Neural progenitor cell (in vitro differentiated cells): Measurements from ENCODE around the gene RBM15B. TPM values are rescaled to one million over a fixed set of nuclear protein-coding genes. Genes with fewer than 3 reads are reported as not detected.
A peak's percentile ranks its signal among the peaks of the same experiment; 100 is the strongest.

Experiments used
- DNase-seq: peaks from one replicate; pipeline ENCODE4 v3.0.0-alpha.2; 2016; ENCODE audit warnings: low spot score
- H2AFZ ChIP-seq: fragments of 200-600 bp; sonication (generic); replicated peaks from 2 replicates; pipeline ENCODE4 v1.6.1; 2016; ENCODE audit warnings: antibody characterized with exemption
- H3F3A ChIP-seq: fragments of 200-600 bp; sonication (generic); 2 replicates; pipeline ENCODE4 v1.6.1; 2016; ENCODE audit warnings: antibody characterized with exemption, low read depth
- H3K27ac ChIP-seq: fragments of 200-600 bp; sonication (generic); 2 replicates; pipeline ENCODE4 v1.5.1; 2016; ENCODE audit warnings: mild to moderate bottlenecking
- H3K27me3 ChIP-seq: fragments of 200-600 bp; sonication (generic); 2 replicates; pipeline ENCODE4 v1.6.1; 2016; ENCODE audit warnings: mild to moderate bottlenecking, moderate library complexity
- H3K36me3 ChIP-seq: fragments of 200-600 bp; sonication (generic); 2 replicates; pipeline ENCODE4 v1.5.1; 2016
- H3K4me1 ChIP-seq: fragments of 200-600 bp; sonication (generic); 2 replicates; pipeline ENCODE4 v1.6.1; 2016; ENCODE audit warnings: mixed run types
- H3K4me2 ChIP-seq: fragments of 200-600 bp; sonication (generic); 2 replicates; pipeline ENCODE4 v1.6.1; 2016
- H3K4me3 ChIP-seq: fragments of 200-600 bp; sonication (generic); 2 replicates; pipeline ENCODE4 v1.5.1; 2016
- H3K79me2 ChIP-seq: fragments of 200-600 bp; sonication (generic); 2 replicates; pipeline ENCODE4 v1.6.1; 2016; ENCODE audit warnings: low read depth
- H3K9ac ChIP-seq: fragments of 200-600 bp; sonication (generic); 2 replicates; pipeline ENCODE4 v1.6.1; 2016
- H3K9me3 ChIP-seq: fragments of 200-600 bp; sonication (generic); 2 replicates; pipeline ENCODE4 v1.5.1; 2016; ENCODE audit warnings: low read depth
- H4K20me1 ChIP-seq: fragments of 200-600 bp; sonication (generic); 2 replicates; pipeline ENCODE4 v1.6.1; 2016; ENCODE audit warnings: low read depth
- H3K27ac Mint-ChIP-seq: 3 replicates; pipeline ENCODE4 v1.8.0; 2021; ENCODE audit warnings: mixed read lengths
- H3K27me3 Mint-ChIP-seq: 2 replicates; pipeline ENCODE4 v1.8.0; 2022; ENCODE audit warnings: low read depth, mild to moderate bottlenecking, inconsistent platforms, moderate library complexity, mixed read lengths; ENCODE audit not compliant: insufficient read depth
- H3K36me3 Mint-ChIP-seq: 3 replicates; pipeline ENCODE4 v1.8.0; 2021; ENCODE audit warnings: mixed read lengths
- H3K4me1 Mint-ChIP-seq: 3 replicates; pipeline ENCODE4 v1.8.0; 2021; ENCODE audit warnings: mixed read lengths
- H3K4me3 Mint-ChIP-seq: 3 replicates; pipeline ENCODE4 v1.8.0; 2021; ENCODE audit warnings: mild to moderate bottlenecking, moderate library complexity, mixed read lengths
- H3K9me3 Mint-ChIP-seq: 3 replicates; pipeline ENCODE4 v1.8.0; 2020; ENCODE audit warnings: mixed read lengths
- EZH2 ChIP-seq: fragments of 200-600 bp; sonication (generic); IDR thresholded peaks from 2 replicates; pipeline ENCODE4 v1.6.1; 2017; ENCODE audit warnings: antibody characterized with exemption, mild to moderate bottlenecking, moderate library complexity
- EZH2phosphoT487 ChIP-seq: fragments of 200-600 bp; sonication (generic); IDR thresholded peaks from 2 replicates; pipeline ENCODE4 v1.6.1; 2017; ENCODE audit warnings: antibody characterized with exemption
- total RNA-seq: library from RNA; depleted of rRNA; stranded (reverse); fragments of >200 nt; gene quantifications from 2 replicates; pipeline ENCODE4 v1.2.3, GENCODE V29; 2015; ENCODE audit warnings: low replicate concordance
- TF ChIP-seq, protein P1 (sequence below): fragments of 200-600 bp; sonication (generic); IDR thresholded peaks from 2 replicates; pipeline ENCODE4 v1.5.1; 2017; ENCODE audit warnings: antibody characterized with exemption, mild to moderate bottlenecking

RBM15B gene
- total RNA-seq, 1 donor from 2014 or later, result 28.1 TPM

DNA sequence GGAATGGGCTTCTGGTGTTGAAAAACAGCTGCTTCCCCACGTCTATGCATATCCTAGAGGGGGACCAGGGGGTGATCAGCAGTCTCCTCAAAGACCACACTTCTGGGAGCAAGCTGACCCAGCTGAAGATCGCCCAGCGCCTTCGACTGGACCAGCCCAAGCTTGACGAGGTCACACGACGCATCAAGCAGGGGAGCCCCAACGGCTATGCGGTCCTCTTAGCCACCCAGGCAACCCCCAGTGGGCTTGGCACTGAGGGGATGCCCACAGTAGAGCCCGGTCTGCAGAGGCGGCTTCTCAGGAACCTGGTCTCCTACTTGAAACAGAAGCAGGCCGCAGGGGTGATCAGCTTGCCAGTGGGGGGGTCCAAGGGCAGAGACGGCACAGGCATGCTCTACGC lies 2.5 kb downstream of the RBM15B start:
- no peak overlapping the region for H3K27ac Mint-ChIP-seq
- Histone ChIP-seq H2AFZ (no peak overlapping the region), H3K9me3 (no peaks in the 10 kb centered on the region), H3K4me1 (peaks cover 24% of the 10 kb centered on the region), H3F3A (peaks cover 67% of the 10 kb centered on the region), H3K79me2 (peaks cover 54% of the 10 kb centered on the region), H3K36me3 (peaks cover 14% of the 10 kb centered on the region), H3K4me2 (peak overlapping the region; percentile 96), H4K20me1 (peaks cover 64% of the 10 kb centered on the region), H3K4me3 (no peak overlapping the region), H3K27ac (no peak overlapping the region), H3K9ac (no peak overlapping the region), H3K27me3 (no peaks in the 10 kb centered on the region)
- no peak for DNase-seq
- H3K9me3 Mint-ChIP-seq, result peaks cover 14% of the 10 kb centered on the region
- TF ChIP-seq EZH2, result no peak
- TF ChIP-seq EZH2phosphoT487, result no peak
- TF ChIP-seq, protein P1, sequence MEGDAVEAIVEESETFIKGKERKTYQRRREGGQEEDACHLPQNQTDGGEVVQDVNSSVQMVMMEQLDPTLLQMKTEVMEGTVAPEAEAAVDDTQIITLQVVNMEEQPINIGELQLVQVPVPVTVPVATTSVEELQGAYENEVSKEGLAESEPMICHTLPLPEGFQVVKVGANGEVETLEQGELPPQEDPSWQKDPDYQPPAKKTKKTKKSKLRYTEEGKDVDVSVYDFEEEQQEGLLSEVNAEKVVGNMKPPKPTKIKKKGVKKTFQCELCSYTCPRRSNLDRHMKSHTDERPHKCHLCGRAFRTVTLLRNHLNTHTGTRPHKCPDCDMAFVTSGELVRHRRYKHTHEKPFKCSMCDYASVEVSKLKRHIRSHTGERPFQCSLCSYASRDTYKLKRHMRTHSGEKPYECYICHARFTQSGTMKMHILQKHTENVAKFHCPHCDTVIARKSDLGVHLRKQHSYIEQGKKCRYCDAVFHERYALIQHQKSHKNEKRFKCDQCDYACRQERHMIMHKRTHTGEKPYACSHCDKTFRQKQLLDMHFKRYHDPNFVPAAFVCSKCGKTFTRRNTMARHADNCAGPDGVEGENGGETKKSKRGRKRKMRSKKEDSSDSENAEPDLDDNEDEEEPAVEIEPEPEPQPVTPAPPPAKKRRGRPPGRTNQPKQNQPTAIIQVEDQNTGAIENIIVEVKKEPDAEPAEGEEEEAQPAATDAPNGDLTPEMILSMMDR, result no peak
- H3K4me1 Mint-ChIP-seq, result peaks cover 41% of the 10 kb centered on the region
- peaks cover 14% of the 10 kb centered on the region for H3K27me3 Mint-ChIP-seq
- peaks cover 45% of the 10 kb centered on the region for H3K36me3 Mint-ChIP-seq
- H3K4me3 Mint-ChIP-seq, result peak overlapping the region; percentile 76

DNA sequence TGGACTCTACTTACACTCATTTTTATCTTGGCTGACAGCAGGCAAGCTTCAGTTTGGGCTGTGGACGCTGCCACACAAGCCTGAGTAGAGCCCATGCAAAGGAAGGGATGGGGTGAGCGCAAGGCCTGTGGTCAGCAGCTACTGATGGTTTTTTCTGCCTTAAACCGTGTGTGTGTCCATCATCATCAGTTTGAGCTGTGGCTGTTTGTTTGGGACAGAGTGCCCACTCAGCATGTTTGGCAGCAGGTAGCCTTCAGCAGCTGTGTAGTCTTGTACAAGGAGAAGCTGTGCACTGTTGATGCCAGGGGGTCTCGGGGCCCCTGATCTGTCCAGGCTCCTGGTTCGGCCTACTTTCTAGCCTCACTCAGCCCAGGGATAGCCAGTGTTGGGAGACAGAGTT lies 3.5 kb downstream of the RBM15B start:
- Mint-ChIP-seq H3K27ac (no peak overlapping the region), H3K4me3 (peak overlapping the region; percentile 76), H3K36me3 (peaks cover 38% of the 10 kb centered on the region), H3K4me1 (peaks cover 38% of the 10 kb centered on the region), H3K9me3 (peaks cover 14% of the 10 kb centered on the region), H3K27me3 (peaks cover 13% of the 10 kb centered on the region)
- no peak for DNase-seq
- H3K9me3 ChIP-seq, result no peaks in the 10 kb centered on the region
- H3K9ac ChIP-seq, result no peak overlapping the region
- H2AFZ ChIP-seq, result no peak overlapping the region
- H3K27ac ChIP-seq, result no peak overlapping the region
- peaks cover 66% of the 10 kb centered on the region for H3F3A ChIP-seq
- no peak overlapping the region for H3K4me3 ChIP-seq
- H3K27me3 ChIP-seq, result no peaks in the 10 kb centered on the region
- peaks cover 14% of the 10 kb centered on the region for H3K36me3 ChIP-seq
- H4K20me1 ChIP-seq, result peaks cover 56% of the 10 kb centered on the region
- TF ChIP-seq, protein P1, result no peak
- no peak for TF ChIP-seq EZH2
- no peak for TF ChIP-seq EZH2phosphoT487
- H3K4me2 ChIP-seq, result peak overlapping the region; percentile 96
- peaks cover 54% of the 10 kb centered on the region for H3K79me2 ChIP-seq
- peaks cover 24% of the 10 kb centered on the region for H3K4me1 ChIP-seq

DNA sequence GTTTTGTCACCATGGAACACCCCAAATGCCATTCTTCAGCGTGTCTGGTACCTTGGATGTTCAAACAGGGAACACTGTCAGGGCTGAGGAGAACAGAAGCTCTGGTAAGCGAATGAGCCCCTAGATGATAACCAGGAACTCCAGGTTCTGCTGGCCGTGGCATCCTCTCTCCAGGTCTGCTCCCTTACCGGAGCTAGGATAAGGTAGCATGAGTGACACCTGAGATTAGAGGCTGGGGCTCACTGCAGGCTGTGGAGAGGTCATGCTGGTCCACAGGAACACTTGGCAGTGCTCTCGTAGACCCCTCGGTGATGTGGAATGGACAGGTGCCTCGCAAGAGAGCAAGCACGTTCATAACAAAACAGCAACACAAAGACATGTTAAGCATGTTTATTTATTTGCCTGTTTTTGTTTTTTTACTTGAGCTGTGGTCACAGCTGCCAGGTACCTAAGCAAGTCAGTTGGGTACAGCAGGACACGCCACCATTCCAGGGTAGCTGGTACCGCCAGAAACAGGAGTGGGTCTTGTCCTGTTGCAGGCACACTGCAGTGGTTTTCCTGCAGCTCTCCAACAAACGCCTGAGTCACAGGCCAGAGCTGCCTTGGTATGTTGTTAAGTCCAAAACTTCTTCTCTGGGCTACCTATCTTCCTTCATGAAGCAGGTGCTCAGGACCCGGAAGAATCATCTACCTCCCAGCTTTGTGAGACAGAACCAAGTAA lies 4.6 kb downstream of the RBM15B start:
- H3K4me1 Mint-ChIP-seq, result peaks cover 35% of the 10 kb centered on the region
- peaks cover 14% of the 10 kb centered on the region for H3K36me3 ChIP-seq

More for the DNA sequence above, 4.6 kb downstream of the RBM15B start:
- H3K27me3 Mint-ChIP-seq, result peaks cover 13% of the 10 kb centered on the region
- H3K4me1 ChIP-seq, result peaks cover 24% of the 10 kb centered on the region
- H2AFZ ChIP-seq, result no peak overlapping the region
- peaks cover 37% of the 10 kb centered on the region for H3K36me3 Mint-ChIP-seq
- no peak overlapping the region for H3K9ac ChIP-seq
- peak overlapping the region; percentile 35 for H3K27ac ChIP-seq
- peaks cover 58% of the 10 kb centered on the region for H4K20me1 ChIP-seq
- peaks cover 58% of the 10 kb centered on the region for H3F3A ChIP-seq
- H3K9me3 ChIP-seq, result no peaks in the 10 kb centered on the region
- H3K27ac Mint-ChIP-seq, result no peak overlapping the region
- peaks cover 51% of the 10 kb centered on the region for H3K79me2 ChIP-seq
- no peak for TF ChIP-seq EZH2phosphoT487
- TF ChIP-seq, protein P1, result no peak
- no peak for TF ChIP-seq EZH2
- no peak for DNase-seq
- H3K4me2 ChIP-seq, result no peak overlapping the region
- H3K9me3 Mint-ChIP-seq, result peaks cover 14% of the 10 kb centered on the region
- H3K27me3 ChIP-seq, result no peaks in the 10 kb centered on the region
- no peak overlapping the region for H3K4me3 Mint-ChIP-seq
- H3K4me3 ChIP-seq, result no peak overlapping the region
